ENCODE results near the gene MAMDC2. TPM values are rescaled to one million over a fixed set of nuclear protein-coding genes. Genes with fewer than 3 reads are reported as not detected.
"Not testable (repeated sequence)": the region's sequence is repeated elsewhere in the genome, so short reads cannot be mapped to it uniquely, and the experiment has no call there.

MAMDC2 gene
- total RNA-seq, 8 experiments from 2014 or later = 0.04 to 6.4 (median 0.38) TPM

DNA sequence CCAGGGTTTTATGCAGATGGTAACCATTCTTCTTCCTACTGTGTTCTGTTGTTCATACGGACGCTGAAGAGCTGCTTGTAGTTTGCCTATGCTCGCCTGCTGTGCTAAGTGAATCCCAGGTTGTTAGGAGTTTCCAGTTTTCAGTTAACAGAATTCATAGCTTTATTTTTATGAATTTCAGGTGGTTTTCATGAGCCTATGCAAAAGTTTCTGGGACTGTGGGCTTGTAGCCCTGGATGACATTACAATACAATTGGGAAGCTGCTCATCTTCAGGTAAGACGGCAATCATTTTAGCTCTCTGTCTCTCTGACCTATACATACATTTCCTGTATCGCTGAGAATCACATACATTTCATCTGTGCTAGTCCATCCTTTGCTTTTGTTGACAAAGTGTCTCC lies 124.9 kb downstream of the MAMDC2 start:
- no peak overlapping the region for H3K27ac ChIP-seq
- in situ Hi-C loops (cut with MboI; ENCODE audit: low pct_unique_long_range_greater_than_20kb in 2 of 9, low sequenced_read_pairs in 9 of 9, unreplicated experiment in 9 of 9) = no loop called here
- WGBS, 10 experiments = 58 to 100% (median 89%) methylated on average over 1 to 5 of the region's 5 CpGs; no CpG with 5 or more reads in 2 of the 10 experiments
- H3K4me3 ChIP-seq = no peak overlapping the region
- no peak for ATAC-seq (replicated peaks in 6 of 8)
- no peaks in the 10 kb centered on the region for H3K4me1 ChIP-seq (replicated peaks in 1 of 2)

DNA sequence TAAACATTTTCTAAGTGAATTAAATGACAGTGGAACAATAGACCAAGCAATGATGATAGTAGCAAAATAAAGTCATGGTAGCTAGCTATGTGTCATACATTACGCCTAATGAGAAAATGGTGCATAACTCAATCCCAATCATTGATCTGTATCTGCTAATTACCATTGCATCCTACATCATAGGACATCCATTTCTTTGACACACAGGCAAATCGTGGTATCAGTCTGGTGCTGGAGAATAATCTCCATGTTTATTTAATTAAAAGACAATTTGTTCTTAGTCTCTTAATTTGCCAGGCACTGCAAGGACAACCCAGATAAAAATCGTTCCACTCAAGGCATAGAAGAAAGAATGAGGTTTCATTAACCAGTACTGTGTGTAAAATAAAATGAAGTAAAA lies 125.6 kb downstream of the MAMDC2 start:
- Histone ChIP-seq H3K27ac (no peak overlapping the region), H3K4me3 (no peak overlapping the region), H3K4me1 (replicated peaks in 1 of 2) (no peaks in the 10 kb centered on the region)
- in situ Hi-C loops (cut with MboI; ENCODE audit: low pct_unique_long_range_greater_than_20kb in 2 of 9, low sequenced_read_pairs in 9 of 9, unreplicated experiment in 9 of 9) = no loop called here
- 20 to 86% (median 73%) methylated on average over 1 to 3 of the region's 3 CpGs for WGBS, 10 experiments
- ATAC-seq (replicated peaks in 6 of 8) = peak in 1 of 8 experiments; percentile 32

DNA sequence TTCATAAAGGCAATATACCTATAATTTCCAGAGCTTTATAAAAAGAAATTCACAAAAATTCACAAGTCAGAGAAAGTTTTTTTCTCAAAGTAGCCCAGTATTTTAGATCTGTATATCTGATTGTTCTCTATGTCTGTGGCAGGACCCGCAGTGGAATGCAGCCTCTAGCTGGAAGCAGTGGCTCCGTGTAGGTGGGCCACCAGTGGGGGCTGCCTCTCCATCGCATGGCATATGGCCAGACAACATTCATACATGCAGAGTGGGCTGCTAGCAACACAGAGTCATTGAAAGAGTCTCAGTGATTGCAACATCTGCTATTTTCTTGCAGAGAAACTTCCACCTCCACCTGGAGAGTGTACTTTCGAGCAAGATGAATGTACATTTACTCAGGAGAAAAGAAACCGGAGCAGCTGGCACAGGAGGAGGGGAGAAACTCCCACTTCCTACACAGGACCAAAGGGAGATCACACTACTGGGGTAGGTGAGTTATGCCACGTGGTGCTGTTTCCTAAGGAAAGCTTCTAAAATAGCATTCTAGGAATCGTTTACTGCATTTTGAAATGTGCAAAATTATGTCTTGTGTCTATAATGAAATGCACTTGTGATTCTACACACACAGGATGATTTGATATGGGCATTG lies 126.6 kb downstream of the MAMDC2 start:
- WGBS, 10 experiments = 39 to 100% (median 79%) methylated on average over 1 to 7 of the region's 7 CpGs

DNA sequence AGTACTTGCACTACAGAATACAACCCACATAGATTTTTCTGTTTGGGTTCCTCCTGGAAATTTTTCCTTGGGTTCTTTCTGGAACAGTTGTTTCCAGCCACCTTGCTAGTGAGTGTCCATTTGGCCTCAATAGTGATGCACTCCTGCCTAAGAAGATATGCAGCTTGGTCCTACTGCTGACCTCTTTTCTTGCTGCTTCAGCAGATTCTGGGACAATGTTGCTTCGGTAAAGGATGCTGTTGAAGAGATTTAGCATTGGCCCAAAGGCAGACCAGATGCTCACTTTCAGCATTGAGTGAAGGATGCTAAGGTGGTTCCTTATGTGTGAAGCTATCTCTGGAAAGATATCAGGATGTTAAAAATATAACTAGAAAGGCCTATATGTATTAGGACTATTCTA lies 128.9 kb downstream of the MAMDC2 start:
- in situ Hi-C loops (cut with MboI; ENCODE audit: low pct_unique_long_range_greater_than_20kb in 2 of 9, low sequenced_read_pairs in 9 of 9, unreplicated experiment in 9 of 9) = no loop called here
- no peak overlapping the region for H3K4me3 ChIP-seq
- no peaks in the 10 kb centered on the region for H3K4me1 ChIP-seq (replicated peaks in 1 of 2)
- ATAC-seq (replicated peaks in 6 of 8) = no peak
- no peak overlapping the region for H3K27ac ChIP-seq
- WGBS, 10 experiments = 0 to 83% (median 71%) methylated on average over 1 of the region's 1 CpG; no CpG with 5 or more reads in 3 of the 10 experiments

More for the DNA sequence above, 126.6 kb downstream of the MAMDC2 start:
- ATAC-seq (replicated peaks in 6 of 8) = peak in 1 of 8 experiments; percentile 21
- H3K4me1 ChIP-seq (replicated peaks in 1 of 2) = no peaks in the 10 kb centered on the region
- no peak overlapping the region for H3K27ac ChIP-seq
- H3K4me3 ChIP-seq = no peak overlapping the region
- in situ Hi-C loops (cut with MboI; ENCODE audit: low pct_unique_long_range_greater_than_20kb in 2 of 9, low sequenced_read_pairs in 9 of 9, unreplicated experiment in 9 of 9) = no loop called here

DNA sequence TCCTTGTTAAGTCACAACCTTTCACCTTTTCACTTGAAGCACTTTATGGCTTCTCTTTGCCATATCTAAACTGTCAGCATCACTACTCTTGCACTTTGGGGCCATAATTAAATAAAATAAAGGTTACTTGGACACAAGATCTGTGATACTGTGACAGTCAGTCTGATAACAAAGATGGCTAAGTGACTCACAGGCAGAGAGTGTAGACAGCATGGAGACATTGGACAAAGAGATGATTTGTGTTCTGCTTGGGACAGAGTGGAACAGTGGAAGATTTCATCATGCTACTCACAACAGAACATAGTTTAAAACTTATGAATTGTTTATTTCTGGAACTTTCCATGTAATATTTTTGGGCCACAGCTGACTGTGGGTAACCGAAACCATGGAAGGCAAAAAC lies 133.5 kb downstream of the MAMDC2 start:
- H3K4me3 ChIP-seq = no peak overlapping the region
- in situ Hi-C loops (cut with MboI; ENCODE audit: low pct_unique_long_range_greater_than_20kb in 2 of 9, low sequenced_read_pairs in 9 of 9, unreplicated experiment in 9 of 9) = no loop called here
- WGBS, 10 experiments = 40 to 100% (median 100%) methylated on average over 1 of the region's 1 CpG; no CpG with 5 or more reads in 5 of the 10 experiments
- no peak overlapping the region for H3K27ac ChIP-seq
- ATAC-seq (replicated peaks in 6 of 8) = peak in 3 of 8 experiments; percentile 63 to 78 (median 71)
- H3K4me1 ChIP-seq (replicated peaks in 1 of 2) = no peaks in the 10 kb centered on the region

DNA sequence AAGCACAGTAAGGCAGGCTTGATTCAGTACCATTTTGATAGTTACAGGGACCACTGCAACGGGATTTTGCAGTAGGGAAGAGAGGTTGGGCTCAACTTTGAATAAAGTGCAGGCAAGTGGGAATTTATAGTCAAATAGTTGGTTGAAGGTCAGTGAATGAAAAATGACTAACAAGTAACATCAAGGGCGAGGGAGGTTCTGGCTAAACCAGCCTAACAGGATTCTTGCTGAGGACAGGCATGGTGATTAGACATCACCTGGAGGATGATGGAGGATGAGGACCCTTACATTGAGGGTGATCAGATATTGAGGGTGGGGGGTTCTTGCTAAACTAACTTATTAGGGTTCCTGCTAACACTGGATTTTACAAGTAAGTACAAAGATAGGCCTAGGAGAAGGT lies 149.1 kb downstream of the MAMDC2 start:
- WGBS, 10 experiments = 35 to 100% (median 65%) methylated on average over 1 to 2 of the region's 2 CpGs; no CpG with 5 or more reads in 3 of the 10 experiments
- Histone ChIP-seq H3K27ac (no peak overlapping the region), H3K4me3 (no peak overlapping the region), H3K4me1 (replicated peaks in 1 of 2) (no peaks in the 10 kb centered on the region)
- in situ Hi-C loops (cut with MboI; ENCODE audit: low pct_unique_long_range_greater_than_20kb in 2 of 9, low sequenced_read_pairs in 9 of 9, unreplicated experiment in 9 of 9) = no loop called here
- ATAC-seq (replicated peaks in 6 of 8) = no peak

DNA sequence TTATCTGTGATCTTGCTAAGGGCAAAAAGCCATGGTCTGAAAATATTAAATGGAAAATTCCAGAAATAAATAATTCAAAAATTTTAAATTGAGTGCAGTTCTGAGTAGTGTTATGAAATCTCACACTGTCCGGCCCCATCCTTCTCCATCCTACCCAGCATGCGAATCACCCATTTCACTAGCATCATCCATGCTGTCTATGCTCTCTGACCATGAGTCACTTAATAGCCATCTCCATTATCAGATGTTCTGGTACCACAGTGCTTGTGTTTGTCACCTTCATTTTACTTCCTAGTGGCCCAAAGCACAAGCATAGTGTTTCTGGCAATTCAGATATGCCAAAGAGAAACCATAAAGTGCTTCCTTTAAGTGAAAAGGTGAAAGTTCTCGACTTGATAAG lies 151.8 kb downstream of the MAMDC2 start:
- Histone ChIP-seq H3K4me1 (replicated peaks in 1 of 2) (no peaks in the 10 kb centered on the region), H3K27ac (no peak overlapping the region), H3K4me3 (no peak overlapping the region)
- ATAC-seq (replicated peaks in 6 of 8) = peak in 1 of 8 experiments; percentile 37
- 23 to 88% (median 80%) methylated on average over 1 to 3 of the region's 3 CpGs for WGBS, 10 experiments
- in situ Hi-C loops (cut with MboI; ENCODE audit: low pct_unique_long_range_greater_than_20kb in 2 of 9, low sequenced_read_pairs in 9 of 9, unreplicated experiment in 9 of 9) = no loop called here

DNA sequence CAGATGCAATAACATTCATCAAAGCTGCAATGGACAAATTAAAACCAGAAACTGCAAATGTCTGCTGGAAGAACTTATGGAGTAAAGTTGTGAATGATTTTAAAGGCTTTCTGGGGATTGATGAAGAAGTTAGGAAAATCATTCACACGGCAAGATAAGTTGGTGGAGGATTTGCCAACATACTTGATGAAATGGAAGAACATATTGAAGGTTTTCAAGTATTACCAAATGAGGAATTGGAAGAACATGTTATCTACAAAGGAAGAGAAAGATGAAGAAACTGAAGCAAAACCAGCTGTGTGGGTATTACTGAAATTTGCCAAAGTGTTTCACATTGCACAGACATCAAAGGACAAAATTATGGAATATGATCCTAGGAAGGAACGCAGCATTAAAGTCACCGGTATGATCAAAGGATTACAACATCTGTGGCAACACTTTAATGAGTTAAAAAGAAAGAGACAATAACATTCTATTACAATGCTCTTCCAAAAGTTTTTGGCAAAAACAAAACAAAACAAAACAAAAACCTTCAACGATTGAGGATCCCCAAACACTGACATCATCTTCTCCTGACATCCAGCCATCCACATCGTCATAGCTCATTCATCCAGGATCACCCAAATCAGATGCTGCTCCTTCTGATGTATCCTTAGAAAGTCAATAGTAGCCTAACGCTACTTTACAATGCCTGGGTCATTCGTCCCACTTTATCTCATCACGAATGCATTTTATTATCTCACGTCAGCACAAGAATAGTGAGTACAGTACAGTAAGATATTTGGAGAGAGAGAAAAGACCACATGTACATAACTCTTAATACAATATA lies 153.8 kb downstream of the MAMDC2 start:
- ATAC-seq (replicated peaks in 6 of 8) = no peak

DNA sequence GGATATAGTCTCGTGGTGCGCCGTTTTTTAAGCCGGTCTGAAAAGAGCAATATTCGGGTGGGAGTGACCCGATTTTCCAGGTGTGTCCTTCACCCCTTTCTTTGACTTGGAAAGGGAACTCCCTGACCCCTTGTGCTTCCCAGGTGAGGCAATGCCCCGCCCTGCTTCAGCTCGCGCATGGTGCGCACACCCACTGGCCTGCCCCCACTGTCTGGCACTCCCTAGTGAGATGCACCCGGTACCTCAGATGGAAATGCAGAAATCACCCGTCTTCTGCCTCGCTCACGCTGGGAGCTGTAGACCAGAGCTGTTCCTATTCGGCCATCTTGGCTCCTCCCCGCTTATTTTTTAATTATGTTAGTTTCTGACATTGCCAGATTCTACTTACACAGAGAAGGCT lies 161.1 kb downstream of the MAMDC2 start:
- ATAC-seq (replicated peaks in 6 of 8); H3K4me3 ChIP-seq; in situ Hi-C loops (cut with MboI; ENCODE audit: low pct_unique_long_range_greater_than_20kb in 2 of 9, low sequenced_read_pairs in 9 of 9, unreplicated experiment in 9 of 9); H3K27ac ChIP-seq; H3K4me1 ChIP-seq (replicated peaks in 1 of 2): not testable (repeated sequence)
- WGBS, 10 experiments = 73 to 100% (median 83%) methylated on average over 1 to 3 of the region's 16 CpGs; no CpG with 5 or more reads in 5 of the 10 experiments

More for the DNA sequence above, 153.8 kb downstream of the MAMDC2 start:
- 1 to 100% (median 84%) methylated on average over 2 to 9 of the region's 9 CpGs for WGBS, 10 experiments
- Histone ChIP-seq H3K27ac (no peak overlapping the region), H3K4me1 (replicated peaks in 1 of 2) (no peaks in the 10 kb centered on the region), H3K4me3 (no peak overlapping the region)
- in situ Hi-C loops (cut with MboI; ENCODE audit: low pct_unique_long_range_greater_than_20kb in 2 of 9, low sequenced_read_pairs in 9 of 9, unreplicated experiment in 9 of 9) = no loop called here

DNA sequence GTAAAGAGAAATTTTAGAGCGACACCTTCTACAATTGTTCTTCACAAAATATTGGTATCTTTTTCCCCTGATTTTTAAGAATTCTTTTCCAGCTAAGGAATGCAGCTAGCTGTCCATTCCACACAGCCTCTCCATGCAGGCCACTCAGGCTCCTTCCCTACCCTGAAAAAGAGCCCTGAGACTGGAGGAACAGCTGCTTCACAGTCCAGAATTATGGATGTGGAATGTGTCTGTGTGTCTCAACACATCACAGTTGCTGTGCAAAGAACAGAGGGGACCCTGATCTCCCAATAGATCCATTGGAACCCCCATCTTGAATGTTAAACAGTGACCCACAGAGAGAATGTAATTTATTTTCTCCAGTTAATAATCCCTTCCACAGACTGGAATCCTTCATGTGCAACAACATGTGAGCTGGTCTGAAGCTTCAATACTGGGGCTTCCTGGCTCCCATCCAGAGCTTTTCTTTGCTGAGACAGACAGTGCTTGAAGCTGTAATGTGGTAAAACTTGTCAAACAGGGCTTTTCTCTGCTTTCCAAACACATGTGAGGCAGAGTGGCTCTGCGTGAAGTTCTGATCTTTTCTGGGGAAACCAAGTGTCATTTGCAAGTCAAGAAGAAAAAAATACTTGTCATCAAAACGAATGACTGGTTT lies 161.8 kb downstream of the MAMDC2 start:
- 17 to 100% (median 57%) methylated on average over 1 to 3 of the region's 3 CpGs for WGBS, 10 experiments
- Histone ChIP-seq H3K4me1 (replicated peaks in 1 of 2) (peaks cover 0 to 7% of the 10 kb centered on the region in 2 donors), H3K4me3 (no peak overlapping the region), H3K27ac (no peak overlapping the region)
- in situ Hi-C loops (cut with MboI; ENCODE audit: low pct_unique_long_range_greater_than_20kb in 2 of 9, low sequenced_read_pairs in 9 of 9, unreplicated experiment in 9 of 9) = no loop called here
- peak in 1 of 8 experiments; percentile 76 for ATAC-seq (replicated peaks in 6 of 8)

DNA sequence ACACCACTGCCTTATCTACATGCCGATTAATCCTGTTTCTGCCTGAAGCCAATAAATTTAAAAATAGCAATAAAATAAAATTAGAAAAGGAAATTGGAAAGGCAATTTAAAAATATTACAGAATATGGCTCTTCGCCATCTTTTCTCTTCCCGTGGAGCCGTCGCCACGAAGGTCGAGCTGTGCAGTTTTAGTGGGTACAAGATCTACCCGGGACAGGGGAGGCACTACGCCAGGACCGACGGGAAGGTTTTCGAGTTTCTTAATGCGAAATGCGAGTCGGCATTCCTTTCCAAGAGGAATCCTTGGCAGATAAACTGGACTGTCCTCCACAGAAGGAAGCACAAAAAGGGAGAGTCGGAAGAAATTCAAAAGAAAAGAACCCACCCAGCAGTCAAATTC lies 173.4 kb downstream of the MAMDC2 start:
- no peak overlapping the region for H3K27ac ChIP-seq
- in situ Hi-C loops (cut with MboI; ENCODE audit: low pct_unique_long_range_greater_than_20kb in 2 of 9, low sequenced_read_pairs in 9 of 9, unreplicated experiment in 9 of 9) = no loop called here
- no peaks in the 10 kb centered on the region for H3K4me1 ChIP-seq (replicated peaks in 1 of 2)
- ATAC-seq (replicated peaks in 6 of 8) = no peak
- WGBS, 10 experiments = 80 to 100% (median 93%) methylated on average over 1 to 16 of the region's 16 CpGs; no CpG with 5 or more reads in 1 of the 10 experiments
- no peak overlapping the region for H3K4me3 ChIP-seq

DNA sequence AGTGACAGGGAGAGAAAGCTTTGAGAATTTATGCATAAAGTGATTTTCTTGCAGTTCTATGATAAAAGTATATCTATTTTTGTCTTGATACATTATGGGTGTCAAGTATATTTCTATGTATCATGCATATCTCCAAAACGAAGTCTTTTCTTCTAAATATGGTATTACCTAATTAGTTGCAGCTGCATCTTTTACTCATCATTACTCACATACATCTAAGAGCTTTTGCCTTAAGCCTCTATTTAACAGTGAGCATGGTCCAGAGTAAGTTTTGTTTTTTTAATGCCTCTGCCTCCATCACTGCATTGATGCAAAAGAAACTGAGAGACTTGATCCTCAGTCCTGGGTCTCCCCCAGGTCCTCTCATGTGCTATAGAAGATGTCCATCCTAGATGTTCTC lies 175.1 kb downstream of the MAMDC2 start:
- H3K4me1 ChIP-seq (replicated peaks in 1 of 2) = no peaks in the 10 kb centered on the region
- WGBS, 10 experiments = 0 to 100% (median 56%) methylated on average over 1 of the region's 1 CpG; no CpG with 5 or more reads in 1 of the 10 experiments
- in situ Hi-C loops (cut with MboI; ENCODE audit: low pct_unique_long_range_greater_than_20kb in 2 of 9, low sequenced_read_pairs in 9 of 9, unreplicated experiment in 9 of 9) = no loop called here
- no peak for ATAC-seq (replicated peaks in 6 of 8)
- no peak overlapping the region for H3K27ac ChIP-seq
- H3K4me3 ChIP-seq = no peak overlapping the region

DNA sequence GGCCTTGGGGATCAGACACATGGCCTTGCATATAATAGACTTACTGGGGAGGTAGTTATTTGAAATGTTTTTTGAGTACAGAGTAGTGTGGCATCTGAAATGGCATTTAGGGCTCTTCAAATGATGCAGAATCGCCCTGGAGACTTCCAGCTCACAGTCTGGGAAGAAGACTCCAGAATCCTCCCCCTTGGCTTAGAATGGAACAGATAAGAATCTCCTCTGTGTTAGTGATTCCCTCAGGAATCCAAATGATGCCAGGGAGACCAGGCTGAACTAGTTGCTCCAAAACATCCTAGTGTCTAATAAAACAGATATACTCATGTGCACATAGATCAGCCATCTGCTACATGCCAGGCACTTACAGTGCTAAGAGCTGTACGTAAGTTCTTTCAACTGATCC lies 176.6 kb downstream of the MAMDC2 start:
- 50 to 100% (median 80%) methylated on average over 1 to 2 of the region's 2 CpGs; no CpG with 5 or more reads in 3 of the 10 experiments for WGBS, 10 experiments
- ATAC-seq (replicated peaks in 6 of 8) = no peak
- no peaks in the 10 kb centered on the region for H3K4me1 ChIP-seq (replicated peaks in 1 of 2)
- no peak overlapping the region for H3K4me3 ChIP-seq
- in situ Hi-C loops (cut with MboI; ENCODE audit: low pct_unique_long_range_greater_than_20kb in 2 of 9, low sequenced_read_pairs in 9 of 9, unreplicated experiment in 9 of 9) = no loop called here
- H3K27ac ChIP-seq = no peak overlapping the region
